Fibroblast of pulmonary artery (primary cell): ENCODE results near the gene PER2.

Experiments used
- DNase-seq: peaks from one replicate; pipeline ENCODE4 v3.0.0-alpha.2; 2010; ENCODE audit warnings: low read depth
- H3K4me3 ChIP-seq: replicated peaks from 2 replicates; pipeline ENCODE4 v1.5.1; 2011; ENCODE audit warnings: low read depth, mild to moderate bottlenecking, control low read depth, low read length, moderate library complexity
- CTCF ChIP-seq: IDR thresholded peaks from 2 replicates; pipeline ENCODE4 v1.5.1; 2011; ENCODE audit warnings: mild to moderate bottlenecking, control low read depth, low read length, inconsistent platforms; ENCODE audit errors: missing control alignments

PER2 gene

GRCh38 chr2:238251331-238251730 is 37.1 kb downstream of the PER2 start:
- no peak for TF ChIP-seq CTCF
- H3K4me3 ChIP-seq, result no peak overlapping the region
- DNase-seq, result no peak

- no peak for TF ChIP-seq CTCF
- no peak for DNase-seq
- no peak overlapping the region for H3K4me3 ChIP-seq
Measured at GRCh38 chr2:238250896-238251295, 37.5 kb downstream of the PER2 start.

GRCh38 chr2:238247841-238248453 is 40.5 kb downstream of the PER2 start:
- no peak for DNase-seq
- H3K4me3 ChIP-seq, result no peak overlapping the region
- no peak for TF ChIP-seq CTCF

GRCh38 chr2:238247002-238247822 is 41.2 kb downstream of the PER2 start:
- peak; percentile 23 for DNase-seq
- no peak overlapping the region for H3K4me3 ChIP-seq
- no peak for TF ChIP-seq CTCF

GRCh38 chr2:238244151-238244550 is 44.3 kb downstream of the PER2 start:
- H3K4me3 ChIP-seq, result no peak overlapping the region
- TF ChIP-seq CTCF, result no peak
- no peak for DNase-seq

GRCh38 chr2:238243496-238244076 is 44.8 kb downstream of the PER2 start:
- H3K4me3 ChIP-seq, result no peak overlapping the region
- no peak for TF ChIP-seq CTCF
- no peak for DNase-seq
